Non-pigmented ciliary epithelial cell (primary cell): ENCODE results near the gene DRGX.

Experiments
- DNase-seq: peaks from one replicate; pipeline ENCODE4 v3.0.0-alpha.2; 2010; ENCODE audit warnings: low read depth

DRGX gene

DNA sequence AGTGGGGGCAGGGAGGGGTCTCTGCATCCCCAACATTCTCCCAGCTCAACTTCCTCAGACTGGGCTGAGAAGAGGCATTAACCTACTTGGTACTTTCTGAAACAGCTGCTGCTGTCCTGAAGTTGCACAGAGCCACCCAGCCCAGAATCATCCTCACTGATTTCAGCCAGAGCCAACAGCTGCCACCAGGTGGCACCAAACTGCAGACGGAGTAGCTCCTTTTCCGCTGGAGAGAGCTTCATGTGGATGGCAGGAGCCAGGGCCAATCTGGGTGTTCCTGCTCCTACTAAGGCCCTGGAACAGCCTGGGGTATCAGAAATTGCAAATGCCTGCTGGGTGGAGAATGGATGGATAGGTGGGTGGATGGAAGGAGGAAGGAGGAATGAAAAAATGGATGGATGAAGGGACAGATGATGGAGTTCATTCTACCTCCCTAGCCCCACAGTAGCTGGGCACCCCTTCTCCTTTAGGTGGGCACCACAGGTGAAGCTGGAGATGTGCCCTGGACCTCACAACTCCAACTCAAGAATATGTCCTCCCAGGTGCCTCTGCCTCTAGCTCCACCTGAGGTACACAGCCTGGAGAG lies 11.8 kb upstream of the DRGX start:
- peak; percentile 36 for DNase-seq

DNA sequence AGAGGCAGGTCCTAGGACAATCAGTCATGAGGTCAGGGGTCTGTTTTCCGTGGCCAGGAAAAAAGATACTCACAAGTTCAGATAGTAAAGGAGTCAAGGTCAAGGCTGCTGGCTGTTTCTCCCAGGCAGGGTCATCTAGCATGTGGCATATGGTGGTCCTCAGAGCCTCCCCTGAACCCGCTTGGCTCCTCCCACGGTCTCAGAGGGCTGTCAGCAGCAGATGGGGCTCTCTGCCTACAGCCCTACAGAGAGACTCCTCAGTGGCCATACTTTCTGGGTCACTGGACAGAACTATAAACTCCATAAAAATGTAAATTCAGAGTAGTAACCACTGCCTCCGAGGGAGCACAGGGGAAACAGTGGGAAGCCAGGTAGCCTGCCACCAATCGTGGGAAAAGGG lies 11.3 kb upstream of the DRGX start:
- DNase-seq = no peak

DNA sequence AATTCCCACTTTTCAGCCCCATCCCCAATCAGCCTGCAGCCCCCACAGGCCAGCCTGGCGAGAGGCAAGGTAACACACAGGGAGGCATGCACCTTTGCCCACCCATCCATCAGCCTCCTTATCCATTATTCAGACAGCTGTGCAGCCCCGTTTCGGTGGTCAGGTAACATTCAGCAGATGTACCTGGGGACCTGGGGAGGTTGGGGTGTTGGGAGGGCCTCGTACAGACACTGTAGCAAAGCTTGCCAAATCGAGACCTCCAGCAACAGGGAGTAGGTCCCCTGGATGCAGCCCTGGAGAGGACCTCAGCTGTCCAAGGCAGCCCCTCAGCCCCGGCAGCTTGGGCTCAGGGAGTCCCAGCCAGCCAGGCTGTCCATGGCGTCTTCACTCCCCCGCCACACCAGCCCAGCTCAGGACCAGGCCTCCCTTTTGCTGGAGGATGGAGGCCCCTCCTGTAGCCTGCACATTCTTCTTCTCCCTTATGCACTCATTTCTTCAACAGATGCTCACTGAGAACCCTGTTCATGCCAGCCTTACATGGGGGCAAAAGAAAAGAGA lies 8.5 kb upstream of the DRGX start:
- DNase-seq = no peak

DNA sequence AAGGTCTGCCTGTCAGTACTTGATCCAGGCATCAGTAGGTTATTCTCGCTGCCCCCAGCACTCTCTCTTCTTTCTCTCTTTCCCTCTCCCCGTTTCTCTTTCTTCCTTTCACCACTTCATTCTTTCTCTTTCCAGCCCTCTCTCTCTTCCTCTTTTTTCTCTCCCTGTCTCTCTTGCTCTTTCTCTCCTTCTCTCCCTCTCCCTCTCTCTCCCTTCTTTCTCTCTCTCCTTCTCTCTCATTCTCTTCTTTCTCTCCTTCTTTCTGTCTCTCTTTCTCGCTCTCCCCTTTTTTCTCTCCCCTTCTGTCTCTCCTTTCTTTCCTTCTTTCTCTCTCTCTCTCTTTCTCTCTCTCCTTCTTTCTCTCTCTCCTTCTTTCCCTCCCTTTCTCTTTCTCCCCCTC lies 7.5 kb upstream of the DRGX start:
- no peak for DNase-seq

DNA sequence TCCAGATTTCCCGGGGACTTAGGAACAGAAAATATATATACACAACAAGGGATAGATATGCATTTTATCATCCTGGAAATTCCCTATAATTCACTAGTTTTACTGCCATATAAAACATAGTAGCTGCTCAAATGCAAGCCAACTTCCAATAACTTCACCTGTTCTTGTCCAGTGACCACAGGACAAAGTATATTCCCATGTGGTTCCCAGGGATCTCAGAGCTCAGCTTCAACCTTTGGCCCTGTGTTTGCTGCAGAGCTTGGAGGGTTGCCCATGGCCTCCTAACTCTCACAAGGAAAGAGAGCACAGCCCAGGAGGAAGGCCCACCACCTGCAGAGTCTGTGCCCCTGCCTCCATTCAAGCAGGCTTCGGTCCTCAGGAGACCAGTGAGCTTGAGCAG lies 4.5 kb upstream of the DRGX start:
- no peak for DNase-seq

DNA sequence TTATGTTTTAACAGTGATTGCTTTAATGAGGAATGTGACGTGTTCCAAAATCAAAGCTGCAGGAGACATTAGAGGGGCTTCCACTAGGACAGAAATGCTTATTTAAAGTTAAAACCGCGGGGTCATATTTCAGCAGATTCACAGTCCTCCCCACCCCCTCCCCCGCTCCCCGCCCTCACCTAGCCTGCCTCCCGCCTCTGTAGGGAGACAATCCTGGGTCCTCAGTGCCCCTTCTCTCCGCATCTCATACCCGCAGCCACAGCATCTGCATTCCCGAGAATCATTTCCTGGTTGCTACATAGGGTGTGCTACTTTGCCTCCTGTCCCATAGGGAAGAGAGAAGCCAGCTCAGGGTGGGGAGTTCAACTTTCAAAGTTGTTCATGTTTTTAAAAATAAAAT lies 3.1 kb upstream of the DRGX start:
- no peak for DNase-seq

DNA sequence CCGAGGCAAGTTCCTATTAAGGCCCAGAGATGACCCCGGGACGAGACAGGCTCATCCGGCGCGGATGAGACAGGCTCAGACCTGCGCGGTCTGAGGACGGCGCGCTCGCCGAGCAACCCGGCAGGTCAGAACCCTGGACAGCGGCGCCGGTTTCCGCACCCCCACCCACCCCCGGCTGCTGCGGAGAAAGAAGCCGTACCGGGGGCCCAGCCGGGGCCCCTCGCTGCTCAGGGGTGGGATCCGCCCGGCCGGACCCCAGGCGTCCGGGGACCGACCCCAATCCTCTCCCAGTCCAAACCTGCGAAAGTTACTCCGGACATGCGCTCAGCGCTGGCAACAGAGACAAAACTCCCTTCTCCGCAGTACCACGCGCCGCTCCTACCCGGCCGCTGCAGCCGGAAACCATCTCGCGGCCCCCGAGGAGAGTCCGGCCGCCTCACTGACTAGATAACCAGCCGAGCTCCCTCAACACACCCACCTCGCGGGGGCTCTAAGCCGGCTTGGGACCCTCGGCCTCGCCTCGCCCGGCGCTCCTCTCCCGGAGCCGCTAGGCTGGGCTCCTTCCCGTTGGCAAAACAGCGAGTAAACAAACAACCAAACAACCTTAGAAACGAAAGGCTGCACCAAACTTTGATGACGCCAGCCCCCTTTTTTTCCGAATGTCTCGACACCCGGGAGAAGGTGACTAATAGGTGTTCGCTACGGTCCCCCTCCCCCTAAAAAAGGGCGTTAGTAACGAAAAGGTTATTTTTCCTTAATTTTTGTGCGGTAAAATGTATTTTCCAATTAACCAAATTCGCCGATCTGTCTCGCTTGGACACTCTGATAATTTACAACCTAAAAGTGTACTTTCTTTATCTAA lies 2.3 kb upstream of the DRGX start:
- DNase-seq = no peak

DNA sequence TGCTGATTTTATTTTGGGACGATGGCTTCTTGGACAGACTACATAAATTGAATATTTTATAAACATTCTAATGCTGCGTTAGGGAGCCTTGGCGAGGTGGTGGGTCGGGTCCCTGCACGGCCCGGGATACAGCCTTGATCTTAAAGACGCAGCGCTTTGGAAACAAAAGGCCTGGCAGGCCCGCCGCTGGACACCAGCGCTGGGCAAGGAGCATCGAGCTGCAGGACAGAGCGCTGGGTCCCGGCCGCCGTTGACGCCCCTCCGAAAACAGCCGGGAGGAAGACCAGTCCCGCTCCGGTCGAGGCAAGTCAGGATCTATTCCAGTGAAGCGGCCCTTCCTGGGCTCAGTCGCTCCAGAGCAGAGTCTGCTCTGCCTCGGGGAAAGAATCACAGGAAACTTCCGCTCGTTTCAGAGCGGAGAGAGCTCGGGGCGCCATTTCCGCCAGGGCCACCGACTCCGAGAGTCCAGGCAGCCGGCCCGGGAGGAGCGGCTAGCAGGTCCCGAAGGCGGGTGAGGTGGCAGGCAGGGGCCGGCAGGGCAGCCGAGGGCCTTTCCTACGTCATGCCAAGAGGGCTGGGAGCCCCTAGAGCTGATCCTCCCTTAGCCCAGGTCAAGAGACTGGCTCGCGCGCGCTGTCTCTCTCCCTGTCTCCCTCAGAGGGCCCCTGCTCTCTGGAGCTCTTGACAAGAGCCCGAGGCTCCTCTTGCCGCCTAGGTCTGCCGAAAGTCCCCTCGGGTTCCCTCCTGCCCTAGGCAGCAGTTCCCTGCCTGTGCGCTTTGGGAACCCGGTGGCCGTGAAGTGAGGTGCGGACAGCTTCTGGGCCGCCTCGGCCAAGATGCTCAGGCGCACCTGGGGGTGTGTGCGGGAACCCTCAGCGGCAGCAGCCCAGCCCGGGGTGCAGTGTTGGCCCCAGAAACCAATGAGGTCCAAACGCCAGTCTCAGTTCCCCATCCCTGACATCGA lies 1.4 kb upstream of the DRGX start:
- no peak for DNase-seq

DNA sequence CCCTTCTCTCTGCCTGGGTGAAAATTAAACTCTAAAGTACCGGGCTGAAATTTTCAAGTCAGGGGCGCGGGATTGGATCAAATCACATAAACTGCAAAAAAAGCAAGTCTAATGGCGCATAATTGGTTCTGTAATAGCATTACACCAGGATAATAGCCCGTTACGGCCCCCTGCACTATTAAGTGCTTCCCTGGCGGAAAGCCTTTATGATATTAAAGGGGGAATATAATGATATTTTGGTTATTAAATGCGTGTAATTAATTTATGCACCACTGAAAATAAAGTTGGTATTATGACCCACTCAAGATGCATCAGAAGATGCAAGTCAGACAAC lies 744 bp upstream of the DRGX start:
- DNase-seq = no peak

DNA sequence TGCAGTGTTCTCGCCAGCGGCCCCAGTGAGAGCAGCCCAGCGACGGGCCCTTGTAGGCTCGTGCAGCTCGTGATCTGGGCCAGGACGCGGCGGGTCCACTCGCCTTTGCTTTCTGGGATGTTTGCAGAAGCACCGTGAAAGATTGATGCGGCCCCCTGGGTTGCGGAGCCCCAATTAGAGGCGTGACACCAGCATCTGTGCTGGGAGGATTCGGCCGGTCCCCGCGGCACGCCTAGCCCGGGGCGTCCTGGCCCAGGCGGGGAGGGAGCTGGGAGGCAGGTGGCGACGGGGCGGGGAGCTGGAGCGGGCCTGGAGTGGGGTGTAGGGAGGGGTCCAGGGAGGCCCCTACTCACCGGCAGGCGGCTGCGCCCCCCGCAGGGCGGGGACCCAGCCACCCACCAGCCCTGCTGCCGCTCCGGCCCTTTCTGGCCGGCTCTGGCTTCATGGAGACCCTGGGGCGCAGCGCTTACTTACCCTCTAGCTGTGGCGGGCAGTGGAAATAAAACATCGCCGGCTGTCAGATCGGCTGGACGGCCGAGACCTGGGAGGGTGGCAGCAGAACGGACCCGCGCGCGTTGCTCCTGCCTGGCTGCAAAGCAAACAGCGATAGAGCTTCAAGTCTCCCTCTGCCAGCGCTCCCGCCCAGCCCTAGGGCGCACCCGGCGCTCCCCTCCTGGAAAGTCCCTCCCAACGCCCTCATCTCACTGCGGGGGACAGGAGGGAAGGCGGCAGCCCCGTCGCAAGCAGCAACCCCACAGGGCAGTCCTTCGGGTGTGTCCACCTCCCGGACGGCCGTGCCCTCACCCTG lies 752 bp downstream of the DRGX start:
- no peak for DNase-seq

DNA sequence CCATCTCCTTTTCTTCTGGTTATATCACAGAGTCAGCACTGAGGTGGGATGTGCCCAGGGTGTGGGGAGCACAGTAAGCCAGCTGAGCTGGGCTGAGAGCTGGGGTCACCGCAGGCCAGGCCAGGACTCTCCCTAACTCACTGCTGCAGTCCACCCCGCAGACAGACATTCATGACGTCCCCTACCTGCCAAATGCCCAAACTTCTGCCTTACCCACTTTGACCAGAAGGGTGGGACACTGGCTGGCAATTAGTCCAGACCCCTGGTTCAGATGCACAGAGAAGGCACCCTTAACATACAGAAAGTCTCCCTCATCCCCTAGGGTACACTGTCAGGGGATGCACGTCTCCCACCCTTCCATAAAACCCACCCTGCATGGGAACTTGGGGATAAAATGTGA lies 2.1 kb downstream of the DRGX start:
- no peak for DNase-seq

DNA sequence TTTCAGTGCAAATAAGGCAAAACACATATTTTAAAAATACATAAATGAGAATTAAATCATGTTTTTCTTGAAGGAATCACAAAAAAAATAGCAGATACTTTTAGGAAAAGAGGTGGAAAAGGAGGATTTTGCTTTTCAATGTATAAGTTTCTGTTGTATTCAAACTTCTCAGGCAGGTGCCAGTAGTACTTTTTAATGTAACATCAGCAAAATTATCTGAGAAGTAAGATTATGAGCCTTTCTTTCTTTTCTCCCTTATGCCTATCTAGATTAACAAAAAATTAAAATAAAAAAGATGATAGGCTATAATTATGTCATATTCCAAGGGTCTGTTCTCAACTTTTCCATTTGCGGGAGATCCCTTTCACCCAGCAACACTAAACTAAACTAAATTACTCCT lies 2.6 kb downstream of the DRGX start:
- DNase-seq = no peak

DNA sequence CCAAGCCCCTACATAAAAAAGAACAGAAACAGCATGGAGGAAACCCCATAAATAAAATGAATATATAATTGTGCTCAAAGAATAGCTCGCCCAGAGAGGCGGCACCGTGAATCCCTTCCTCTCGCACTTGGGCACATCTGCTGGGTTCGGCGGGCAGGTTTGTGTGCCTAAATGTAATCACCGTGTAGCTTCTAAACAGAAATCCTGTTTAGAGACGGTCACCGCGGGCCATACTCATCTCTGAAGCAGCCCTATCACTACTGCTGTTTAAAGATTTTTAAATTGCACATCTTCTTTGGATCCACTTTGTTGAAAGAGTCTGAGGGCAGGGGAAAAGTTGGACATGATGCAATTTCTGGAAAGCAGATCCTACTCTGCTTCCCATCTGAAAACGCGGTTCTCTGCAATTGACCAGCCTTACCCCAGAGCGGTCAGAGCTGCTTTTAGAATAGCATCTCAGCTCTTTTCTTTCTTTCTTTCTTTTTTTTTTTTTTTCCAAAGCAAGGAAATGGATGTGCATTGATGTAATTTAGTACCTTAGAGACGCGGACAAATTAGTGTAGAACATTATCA lies 6.4 kb downstream of the DRGX start:
- no peak for DNase-seq

DNA sequence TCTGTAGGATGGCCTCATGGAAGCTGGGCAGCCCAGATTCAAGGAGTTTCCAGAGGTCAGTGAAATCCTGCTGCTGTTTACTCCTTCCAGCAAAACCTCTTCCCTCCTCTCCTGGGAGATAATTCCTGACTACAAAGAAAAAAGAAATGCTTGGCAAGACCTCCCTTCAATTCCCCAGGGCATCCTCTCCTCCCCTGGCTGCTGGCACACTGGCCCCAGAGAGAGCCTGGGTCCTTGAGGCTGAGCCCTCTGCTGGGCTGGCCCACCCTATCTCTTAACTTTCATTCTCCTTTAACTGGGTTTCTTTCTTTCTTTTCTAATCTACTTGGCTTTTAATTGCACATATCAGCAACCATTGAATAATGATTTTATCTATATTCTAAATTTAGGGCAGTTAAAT lies 7.7 kb downstream of the DRGX start:
- no peak for DNase-seq

DNA sequence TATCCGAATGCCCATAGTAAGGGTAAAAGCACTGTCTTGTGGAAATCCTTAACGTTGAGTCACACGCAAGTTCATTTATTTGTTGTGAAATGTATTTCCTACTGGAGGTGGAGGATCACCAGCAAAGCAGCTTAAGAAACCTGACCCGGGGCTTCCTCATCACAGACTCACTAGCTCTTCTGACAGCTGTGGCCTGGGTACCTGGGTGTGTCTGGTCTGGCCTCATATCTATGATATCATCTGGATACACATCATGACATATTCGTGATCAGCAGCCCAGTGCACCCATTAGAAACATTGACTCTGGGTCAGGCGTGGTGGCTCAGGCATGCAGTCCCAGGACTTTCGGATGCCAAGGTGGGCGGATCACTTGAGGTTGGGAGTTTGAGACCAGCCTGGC lies 8.8 kb downstream of the DRGX start:
- DNase-seq = peak; percentile 81

DNA sequence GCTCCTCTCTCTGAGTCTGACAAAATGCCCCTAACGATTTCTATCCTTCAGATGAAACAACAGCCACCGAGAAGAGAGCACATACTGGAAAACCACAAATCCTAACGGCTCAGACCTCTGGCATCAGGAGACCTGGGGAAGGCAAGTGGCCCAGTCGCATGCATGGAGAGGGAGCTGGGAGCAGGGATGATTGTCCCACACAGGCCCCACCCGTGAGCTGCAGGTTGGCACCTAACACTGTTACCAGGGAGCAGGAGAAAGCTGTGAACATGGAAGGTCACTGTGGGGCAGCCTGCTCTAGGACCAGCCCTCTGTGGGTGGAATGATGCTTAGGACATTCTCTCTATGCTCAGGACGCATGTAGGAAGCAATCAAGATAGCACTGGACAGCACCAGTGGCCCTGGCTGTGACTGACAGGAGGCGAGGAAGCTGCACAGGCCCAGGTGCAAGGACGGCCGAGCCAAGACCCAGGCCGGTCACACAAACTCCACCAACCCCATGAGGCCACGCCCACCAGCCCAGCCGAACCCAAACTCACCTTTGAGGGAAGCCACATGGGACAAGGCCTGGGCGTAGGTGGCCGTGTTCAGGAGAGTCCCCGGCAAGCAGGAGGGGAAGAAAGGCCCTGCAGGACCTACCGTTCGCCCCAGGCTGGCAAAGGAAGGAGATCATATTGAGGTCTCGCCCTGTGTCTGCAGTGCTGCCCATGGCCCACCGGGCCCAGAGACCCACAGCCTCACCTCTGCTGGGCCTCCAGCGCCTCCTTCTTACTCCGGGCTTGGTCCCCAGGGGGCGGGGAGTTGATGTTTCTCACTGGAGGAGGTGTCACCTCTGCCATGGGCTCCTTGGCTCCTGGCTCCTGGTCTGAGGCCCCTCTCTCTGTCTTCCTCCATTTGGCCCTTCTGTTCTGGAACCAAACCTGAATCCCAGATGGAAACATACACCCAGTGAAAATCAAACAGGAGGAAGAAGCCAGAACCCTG lies 9.7 kb downstream of the DRGX start:
- DNase-seq = no peak

DNA sequence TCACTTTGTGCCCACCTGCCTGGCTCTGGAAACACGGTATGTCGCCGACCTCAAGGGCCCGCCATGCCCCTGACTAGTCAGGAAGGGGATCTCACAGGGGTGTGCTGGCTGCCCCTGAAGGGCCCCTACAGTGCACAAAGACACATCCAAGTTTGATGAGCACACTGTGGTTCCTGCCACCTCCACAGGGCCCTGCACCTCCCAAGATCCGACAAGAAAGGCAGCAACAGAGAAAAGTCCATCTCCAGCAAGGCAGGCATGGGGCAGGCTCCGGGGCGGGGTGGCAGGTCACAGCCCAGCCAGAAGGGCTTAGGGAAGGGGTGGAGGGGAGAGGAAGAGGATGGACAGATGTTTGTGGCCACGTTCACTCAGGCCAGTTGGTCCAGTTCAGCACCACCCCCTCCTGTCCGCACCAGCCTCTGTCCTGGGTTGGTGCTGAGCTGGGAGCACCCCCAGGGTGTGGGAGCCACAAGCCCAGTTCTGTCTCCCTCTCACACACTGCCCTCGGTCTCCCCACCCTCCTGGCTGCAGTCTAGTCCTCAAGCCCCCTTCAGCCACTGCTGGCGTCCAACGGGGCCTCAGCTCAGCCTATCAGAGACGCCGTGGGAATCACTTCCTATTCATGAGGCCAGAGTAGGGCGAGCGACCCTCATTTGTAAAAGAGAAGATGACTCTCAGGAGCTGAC lies 11.5 kb downstream of the DRGX start:
- DNase-seq = no peak

DNA sequence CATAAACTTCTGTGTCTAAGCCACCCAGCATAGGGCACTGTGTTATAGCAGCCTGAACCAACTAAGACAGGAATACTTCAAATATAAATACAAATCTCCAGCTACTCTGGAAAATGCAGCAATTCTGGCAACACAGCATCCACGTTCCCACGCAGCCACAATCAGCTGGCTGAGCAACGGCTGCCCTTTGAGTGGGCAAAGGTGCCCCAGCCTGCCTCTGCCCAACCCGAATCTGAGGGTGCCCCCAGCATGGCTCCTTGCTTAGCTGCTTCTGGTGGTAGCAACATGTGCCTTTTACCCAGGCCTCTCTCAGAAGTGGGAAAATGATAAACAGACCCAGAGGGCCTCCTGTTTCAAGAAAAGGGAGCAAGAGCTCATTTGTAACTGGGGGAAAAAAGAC lies 12.0 kb downstream of the DRGX start:
- no peak for DNase-seq

DNA sequence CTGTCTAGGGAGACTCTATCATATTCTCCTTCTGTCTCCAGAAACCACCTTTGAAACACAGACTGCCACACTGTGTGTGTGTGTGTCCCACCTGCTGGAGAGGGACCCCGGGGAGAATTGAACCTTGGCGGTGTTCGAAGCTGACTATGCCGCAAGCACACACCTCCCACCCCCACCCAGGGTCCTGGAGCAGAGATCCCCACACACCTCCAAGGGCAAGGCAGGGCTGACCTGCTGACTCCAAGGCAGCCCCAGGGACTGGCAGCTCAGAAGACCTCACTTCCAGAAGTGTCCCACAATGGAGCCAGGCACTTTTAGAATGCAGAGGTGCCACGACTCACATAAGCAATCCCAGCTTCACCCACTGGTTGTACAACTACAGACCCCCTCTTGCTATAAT lies 13.1 kb downstream of the DRGX start:
- DNase-seq = no peak

DNA sequence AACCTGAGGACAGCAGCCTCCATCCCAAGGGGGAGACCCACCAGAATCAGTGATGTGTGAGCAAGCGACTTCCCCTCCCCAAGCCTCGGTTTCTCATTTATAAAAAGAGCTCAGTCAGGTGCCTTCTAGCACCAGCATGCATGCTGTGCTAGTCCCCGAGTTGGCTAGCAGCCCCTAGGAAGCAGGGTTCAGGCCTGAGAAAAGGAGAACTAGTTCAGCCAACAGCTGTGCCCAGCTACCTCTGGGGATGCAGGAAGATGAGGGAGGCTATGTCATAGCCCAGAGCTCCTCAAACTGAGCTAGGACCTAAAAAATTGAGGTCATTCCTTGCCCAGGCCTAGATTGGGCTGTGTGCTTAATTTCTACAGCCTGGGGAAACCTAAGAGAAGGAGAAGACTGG lies 13.7 kb downstream of the DRGX start:
- DNase-seq = no peak
